Esophagus (tissue), 2 donors: ENCODE results near the gene HDGFL2. TPM values are rescaled to one million over a fixed set of nuclear protein-coding genes. Genes with fewer than 3 reads are reported as not detected.

ENCODE experiments used
- H3K27ac ChIP-seq, 2 donors: one replicate each; pipeline ENCODE4 v1.5.1; 2013; ENCODE audit warnings: low read depth in 2 of 2, mild to moderate bottlenecking in 2 of 2, inconsistent platforms in 1 of 2, low read length in 1 of 2, moderate library complexity in 1 of 2
- H3K27me3 ChIP-seq, 2 donors: one replicate each; pipeline ENCODE4 v1.6.1; 2013; ENCODE audit warnings: low read length in 2 of 2, control low read depth in 1 of 2, mild to moderate bottlenecking in 1 of 2; ENCODE audit not compliant: insufficient read depth in 2 of 2, control insufficient read depth in 1 of 2
- H3K36me3 ChIP-seq, 2 donors: one replicate each; pipeline ENCODE4 v1.6.1; 2013; ENCODE audit warnings: low read length in 1 of 2; ENCODE audit not compliant: control insufficient read depth in 2 of 2, insufficient read depth in 2 of 2
- H3K4me1 ChIP-seq, 2 donors: one replicate each; pipeline ENCODE4 v1.6.1; 2013; ENCODE audit warnings: low read length in 1 of 2; ENCODE audit not compliant: control insufficient read depth in 2 of 2, insufficient read depth in 2 of 2
- H3K4me3 ChIP-seq, 2 donors: one replicate each; pipeline ENCODE4 v1.5.1; 2013; ENCODE audit warnings: low read length in 2 of 2, mild to moderate bottlenecking in 2 of 2, low read depth in 1 of 2, moderate library complexity in 1 of 2
- H3K9me3 ChIP-seq, 2 donors: one replicate each; pipeline ENCODE4 v1.6.1; 2013; ENCODE audit warnings: mild to moderate bottlenecking in 2 of 2, low read depth in 1 of 2, low read length in 1 of 2, moderate library complexity in 1 of 2; ENCODE audit not compliant: control insufficient read depth in 2 of 2, insufficient read depth in 1 of 2
- WGBS, 2 donors: extraction: QIAGEN DNeasy Blood & Tissue Kit; methylation state at CpG; one replicate each; pipeline ENCODE4 v1.1.7; 2013; 5-methylcytosine and 5-hydroxymethylcytosine counted together
- polyA plus RNA-seq, 2 donors: library from polyadenylated mRNA; stranded (reverse); fragments of 200-250 nt; gene quantifications; one replicate each; pipeline ENCODE4 v1.2.3, GENCODE V29; 2013
- donor health status: healthy with polysubstance abuse.
- donor health status: Bipolar disorder and iron deficiency.

HDGFL2 gene
- polyA plus RNA-seq, 2 donors: 23.3 to 57.5 TPM

- H3K4me1 ChIP-seq: no peaks in the 10 kb centered on the region
- H3K27me3 ChIP-seq: no peaks in the 10 kb centered on the region
- H3K36me3 ChIP-seq: peaks cover 17 to 32% of the 10 kb centered on the region in 2 donors
- H3K9me3 ChIP-seq: no peaks in the 10 kb centered on the region
- H3K4me3 ChIP-seq: no peak overlapping the region
- no peak overlapping the region for H3K27ac ChIP-seq
- 95 to 97% methylated on average over 28 of the region's 28 CpGs for WGBS, 2 donors
Measured at GRCh38 chr19:4432918-4433506, 39.1 kb upstream of the HDGFL2 start.

- Histone ChIP-seq H3K9me3 (no peaks in the 10 kb centered on the region), H3K36me3 (peaks cover 16 to 34% of the 10 kb centered on the region in 2 donors), H3K4me1 (no peaks in the 10 kb centered on the region), H3K27ac (no peak overlapping the region), H3K27me3 (no peaks in the 10 kb centered on the region), H3K4me3 (no peak overlapping the region)
- 92 to 97% methylated on average over 9 of the region's 9 CpGs for WGBS, 2 donors
Measured at GRCh38 chr19:4434391-4434790, 37.7 kb upstream of the HDGFL2 start.

GRCh38 chr19:4436231-4436630, 35.9 kb upstream of the HDGFL2 start:
- H3K27ac ChIP-seq: no peak overlapping the region
- peaks cover 10 to 25% of the 10 kb centered on the region in 2 donors for H3K36me3 ChIP-seq
- H3K4me1 ChIP-seq: no peaks in the 10 kb centered on the region
- H3K9me3 ChIP-seq: no peaks in the 10 kb centered on the region
- no peak overlapping the region for H3K4me3 ChIP-seq
- WGBS, 2 donors: 85 to 93% methylated on average over 7 of the region's 7 CpGs
- no peaks in the 10 kb centered on the region for H3K27me3 ChIP-seq

- Histone ChIP-seq H3K27ac (no peak overlapping the region), H3K4me1 (no peaks in the 10 kb centered on the region), H3K9me3 (no peaks in the 10 kb centered on the region), H3K36me3 (peaks cover 10 to 19% of the 10 kb centered on the region in 2 donors), H3K4me3 (no peak overlapping the region), H3K27me3 (no peaks in the 10 kb centered on the region)
- 93 to 94% methylated on average over 10 of the region's 10 CpGs for WGBS, 2 donors
Measured at GRCh38 chr19:4437103-4437502, 35.0 kb upstream of the HDGFL2 start.

GRCh38 chr19:4439243-4439642, 32.9 kb upstream of the HDGFL2 start:
- H3K27ac ChIP-seq: no peak overlapping the region
- no peaks in the 10 kb centered on the region for H3K4me1 ChIP-seq
- H3K27me3 ChIP-seq: no peaks in the 10 kb centered on the region
- WGBS, 2 donors: 92% methylated on average over 12 of the region's 12 CpGs
- no peaks in the 10 kb centered on the region for H3K9me3 ChIP-seq
- H3K4me3 ChIP-seq: no peak overlapping the region
- peaks cover 6 to 15% of the 10 kb centered on the region in 2 donors for H3K36me3 ChIP-seq

- Histone ChIP-seq H3K4me3 (no peak overlapping the region), H3K27me3 (no peaks in the 10 kb centered on the region), H3K9me3 (no peaks in the 10 kb centered on the region), H3K4me1 (no peaks in the 10 kb centered on the region), H3K36me3 (peaks cover 10 to 38% of the 10 kb centered on the region in 2 donors), H3K27ac (no peak overlapping the region)
- 78 to 79% methylated on average over 22 of the region's 22 CpGs for WGBS, 2 donors
Measured at GRCh38 chr19:4441994-4442818, 29.9 kb upstream of the HDGFL2 start.

GRCh38 chr19:4442819-4443146, 29.3 kb upstream of the HDGFL2 start:
- Histone ChIP-seq H3K27ac (no peak overlapping the region), H3K36me3 (peaks cover 10 to 44% of the 10 kb centered on the region in 2 donors), H3K4me1 (peaks cover 0 to under 1% of the 10 kb centered on the region in 2 donors), H3K9me3 (no peaks in the 10 kb centered on the region), H3K4me3 (no peak overlapping the region), H3K27me3 (no peaks in the 10 kb centered on the region)
- 77 to 83% methylated on average over 10 of the region's 10 CpGs for WGBS, 2 donors

- no peaks in the 10 kb centered on the region for H3K9me3 ChIP-seq
- 89 to 90% methylated on average over 15 of the region's 15 CpGs for WGBS, 2 donors
- peaks cover 10 to 48% of the 10 kb centered on the region in 2 donors for H3K36me3 ChIP-seq
- no peak overlapping the region for H3K27ac ChIP-seq
- H3K4me1 ChIP-seq: peaks cover 0 to 4% of the 10 kb centered on the region in 2 donors
- no peaks in the 10 kb centered on the region for H3K27me3 ChIP-seq
- no peak overlapping the region for H3K4me3 ChIP-seq
Measured at GRCh38 chr19:4443188-4443587, 28.9 kb upstream of the HDGFL2 start.

- H3K36me3 ChIP-seq: peaks cover 10 to 49% of the 10 kb centered on the region in 2 donors
- 77 to 83% methylated on average over 20 of the region's 20 CpGs for WGBS, 2 donors
Measured at GRCh38 chr19:4443966-4444764, 27.9 kb upstream of the HDGFL2 start.

More at GRCh38 chr19:4443966-4444764, 27.9 kb upstream of the HDGFL2 start:
- no peak overlapping the region for H3K4me3 ChIP-seq
- no peaks in the 10 kb centered on the region for H3K27me3 ChIP-seq
- H3K4me1 ChIP-seq: peaks cover 0 to 4% of the 10 kb centered on the region in 2 donors
- H3K27ac ChIP-seq: no peak overlapping the region
- no peaks in the 10 kb centered on the region for H3K9me3 ChIP-seq
